Ramos (cell line): ENCODE measurements around the gene NFKB1.
"Not testable (repeated sequence)": the region's sequence is repeated elsewhere in the genome, so short reads cannot be mapped to it uniquely, and the experiment has no call there.

ENCODE experiments used
- in situ Hi-C: fragments of 300-500 bp; cut with MboI; formaldehyde crosslinking; loops from one replicate; pipeline ENCODE4 v1.14.3; 2022; ENCODE audit warnings: low sequenced_read_pairs; ENCODE audit not compliant: unreplicated experiment

NFKB1 gene

GRCh38 chr4:102593147-102593546 lies 92.0 kb downstream of the NFKB1 start:
- in situ Hi-C loops: no loop called here

GRCh38 chr4:102594000-102594399 lies 92.8 kb downstream of the NFKB1 start:
- in situ Hi-C loops: no loop called here

DNA sequence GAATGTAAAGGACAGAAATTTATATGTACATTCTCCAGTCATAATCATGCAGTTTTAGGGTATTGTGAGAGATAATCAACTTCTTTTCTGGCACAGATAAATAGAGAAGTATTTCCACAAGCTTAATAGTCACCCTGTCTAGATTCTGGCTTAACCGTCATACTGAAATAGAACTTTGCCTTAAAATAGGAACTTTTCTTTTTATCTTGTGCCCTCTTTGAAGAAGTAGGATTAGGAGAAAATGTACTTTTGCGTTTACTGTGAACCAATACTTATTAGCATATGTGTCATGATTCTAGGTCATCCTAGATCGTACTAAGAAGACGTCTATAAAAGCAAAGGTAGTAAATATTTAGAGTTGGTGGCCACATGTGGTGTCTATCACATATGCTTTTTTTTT lies 95.4 kb downstream of the NFKB1 start:
- in situ Hi-C loops: no loop called here

DNA sequence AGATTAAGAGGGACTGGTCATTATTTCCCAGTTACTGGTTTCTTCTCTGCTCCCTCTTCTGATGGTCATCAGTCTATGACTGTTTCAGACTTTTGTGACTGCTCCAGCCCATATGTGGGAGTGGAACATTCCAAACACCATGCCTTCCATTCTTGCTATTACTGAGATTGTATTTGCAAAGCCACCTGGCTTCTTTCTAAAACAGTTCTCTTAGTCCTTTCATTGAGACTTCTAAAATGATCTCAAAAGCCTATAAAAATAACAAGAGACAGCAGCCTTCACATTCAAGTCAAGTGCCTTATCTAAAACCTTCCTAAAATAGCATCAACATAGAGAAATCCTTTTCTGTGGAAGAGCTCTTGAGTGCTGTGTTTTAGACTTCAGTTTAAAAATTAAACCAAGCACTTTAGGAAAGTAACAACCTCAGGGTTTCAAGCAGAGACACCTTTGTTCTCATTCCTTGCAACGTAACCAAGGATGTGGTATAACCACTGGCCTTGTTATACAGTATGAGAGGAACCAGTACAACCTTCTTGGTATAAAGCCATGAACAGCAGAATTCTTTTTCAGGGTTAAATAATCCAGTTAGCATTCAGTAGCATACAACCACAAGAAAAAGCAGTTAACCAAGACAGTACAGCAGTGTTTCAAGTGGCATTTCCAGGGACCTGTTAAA lies 97.1 kb downstream of the NFKB1 start:
- in situ Hi-C loops: no loop called here

- in situ Hi-C loops: no loop called here
Measured at GRCh38 chr4:102598762-102599374, 97.7 kb downstream of the NFKB1 start.

DNA sequence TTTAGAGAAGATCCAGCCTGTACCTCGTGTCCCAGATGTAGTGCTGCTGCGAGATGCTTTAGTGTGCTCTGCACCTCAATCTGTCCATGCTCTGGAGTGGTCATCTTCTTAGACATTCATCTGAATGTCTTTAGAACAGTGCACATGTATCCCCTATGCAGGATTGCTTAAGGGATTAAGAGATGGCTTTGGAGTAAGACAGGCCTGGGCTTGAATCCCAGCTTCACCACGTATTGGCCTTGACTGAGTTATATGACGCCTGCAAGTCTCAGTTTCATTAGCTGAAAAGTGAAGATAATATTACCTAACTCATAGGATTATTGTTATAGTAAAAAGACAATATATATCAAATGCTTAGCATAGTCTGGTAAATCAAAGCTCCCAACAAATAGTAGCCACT lies 98.3 kb downstream of the NFKB1 start:
- in situ Hi-C loops: no loop called here

DNA sequence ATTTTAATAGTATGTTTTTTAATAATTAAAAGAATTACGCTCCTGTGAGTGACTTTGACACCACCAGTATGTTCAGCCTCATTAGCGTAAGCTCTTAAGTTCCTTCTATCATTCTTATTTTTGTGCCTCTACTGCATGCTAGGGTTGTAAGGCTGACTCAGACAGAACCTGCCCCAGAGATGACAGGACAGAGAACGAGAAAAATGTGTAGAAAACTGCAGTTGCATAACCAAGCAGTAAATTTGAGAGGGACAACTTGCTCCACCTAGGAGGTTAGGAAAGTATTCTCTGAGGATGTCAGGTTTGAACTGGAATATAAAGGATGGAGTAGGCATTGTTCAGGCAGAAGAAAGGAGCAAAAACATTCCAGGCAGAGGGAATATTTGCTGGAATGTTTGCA lies 98.7 kb downstream of the NFKB1 start:
- in situ Hi-C loops: no loop called here

GRCh38 chr4:102600689-102601088 lies 99.5 kb downstream of the NFKB1 start:
- in situ Hi-C loops: no loop called here

- in situ Hi-C loops: no loop called here
Measured at GRCh38 chr4:102601586-102602227, 100.5 kb downstream of the NFKB1 start.

DNA sequence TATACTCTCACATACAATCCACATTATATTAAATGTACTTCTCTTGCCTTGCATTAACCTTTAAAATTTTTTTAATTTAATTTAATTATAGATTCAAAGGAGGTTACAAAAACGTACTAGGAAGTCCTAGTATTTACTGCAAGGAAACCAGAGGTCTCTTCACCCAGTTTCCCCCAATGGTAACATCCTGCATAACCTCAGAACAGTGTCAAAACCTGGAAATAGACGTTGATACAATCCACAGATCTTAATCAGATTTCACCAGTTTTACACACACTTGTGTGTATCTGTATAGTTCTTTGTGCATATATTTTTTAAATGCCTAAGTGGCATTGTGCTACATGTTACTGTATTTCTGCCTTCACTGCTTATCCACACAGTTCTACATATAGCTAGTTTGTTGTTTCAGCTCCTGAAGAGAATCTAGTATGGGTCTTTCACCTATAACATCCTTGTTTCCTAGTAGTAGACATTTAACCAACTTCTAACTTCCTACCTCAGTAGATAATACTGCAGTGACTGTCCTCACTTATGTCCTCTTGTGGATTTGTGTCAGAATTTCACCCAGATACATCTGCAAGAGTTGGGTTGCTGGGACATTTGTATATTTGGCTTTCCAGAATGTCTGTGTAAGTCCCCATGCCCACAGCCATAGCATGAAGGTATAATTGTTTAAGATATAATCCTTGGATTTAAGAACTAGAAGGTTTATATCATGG lies 103.2 kb downstream of the NFKB1 start:
- in situ Hi-C loops: no loop called here

- in situ Hi-C loops: no loop called here
Measured at GRCh38 chr4:102606261-102606660, 105.1 kb downstream of the NFKB1 start.

- in situ Hi-C loops: no loop called here
Measured at GRCh38 chr4:102606846-102607450, 105.8 kb downstream of the NFKB1 start.

DNA sequence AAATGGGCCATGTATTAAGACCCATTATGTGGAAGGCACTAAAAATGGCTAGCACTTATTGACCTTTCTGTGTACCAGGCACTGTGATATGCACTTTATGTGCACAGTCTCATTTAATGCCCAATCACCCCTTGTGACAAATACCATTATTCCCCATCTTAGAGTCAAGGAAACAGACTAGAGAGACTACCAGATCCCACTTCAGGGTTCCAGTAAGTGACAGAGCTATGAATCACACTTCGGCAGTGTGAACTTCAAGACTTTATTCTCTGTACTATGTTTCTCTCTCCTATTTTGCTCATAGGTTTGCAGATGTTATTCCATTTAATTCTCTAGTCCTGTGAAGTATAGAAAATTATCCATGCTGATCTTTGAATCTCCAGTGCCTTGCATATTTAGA lies 107.0 kb downstream of the NFKB1 start:
- in situ Hi-C loops: no loop called here

DNA sequence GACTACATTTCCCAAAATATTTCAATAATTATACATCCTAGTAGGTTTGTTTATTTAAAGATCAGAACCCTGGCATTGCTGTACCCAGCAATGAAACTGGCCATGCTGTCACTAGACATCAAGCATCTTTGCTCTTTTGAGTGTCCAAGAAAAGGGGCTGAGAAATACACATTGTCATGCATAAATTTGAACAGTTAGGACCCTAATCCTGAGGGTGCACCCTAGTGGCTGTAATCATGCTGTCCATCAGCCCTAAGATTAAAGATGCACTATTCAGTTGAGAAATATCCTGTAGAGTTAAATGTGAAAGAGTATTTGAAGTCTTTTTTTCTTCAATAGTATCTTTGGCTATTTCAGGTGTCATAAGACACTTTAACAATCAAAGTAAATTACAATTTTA lies 108.8 kb downstream of the NFKB1 start:
- in situ Hi-C loops: no loop called here

DNA sequence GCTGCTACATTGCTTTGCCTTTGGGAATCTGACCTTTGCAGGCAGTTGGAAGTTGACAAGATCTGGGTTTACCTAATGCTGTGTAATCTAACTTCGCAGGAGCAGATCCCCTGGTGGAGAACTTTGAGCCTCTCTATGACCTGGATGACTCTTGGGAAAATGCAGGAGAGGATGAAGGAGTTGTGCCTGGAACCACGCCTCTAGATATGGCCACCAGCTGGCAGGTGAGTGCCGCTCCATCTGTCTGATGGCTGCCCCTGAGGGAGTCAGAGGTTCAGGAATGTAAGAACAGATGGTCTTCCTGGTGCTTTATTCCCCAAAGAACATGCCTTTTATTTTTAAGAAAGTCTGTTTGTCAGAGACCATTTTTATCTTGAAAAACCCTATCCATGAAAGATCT lies 109.3 kb downstream of the NFKB1 start:
- in situ Hi-C loops: no loop called here

DNA sequence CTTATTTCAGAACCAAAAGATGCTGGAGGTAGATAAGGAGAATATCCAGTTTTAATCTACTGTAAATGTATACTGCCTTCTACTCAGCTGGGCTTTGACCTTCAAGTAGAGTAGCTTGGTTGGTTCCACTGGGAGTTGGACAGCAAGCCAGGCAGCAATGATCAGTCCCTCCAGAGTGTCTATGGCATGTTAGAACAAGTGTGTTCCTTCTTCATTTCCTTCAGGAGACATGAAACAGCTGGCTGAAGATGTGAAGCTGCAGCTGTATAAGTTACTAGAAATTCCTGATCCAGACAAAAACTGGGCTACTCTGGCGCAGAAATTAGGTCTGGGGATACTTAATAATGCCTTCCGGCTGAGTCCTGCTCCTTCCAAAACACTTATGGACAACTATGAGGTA lies 111.1 kb downstream of the NFKB1 start:
- in situ Hi-C loops: no loop called here

DNA sequence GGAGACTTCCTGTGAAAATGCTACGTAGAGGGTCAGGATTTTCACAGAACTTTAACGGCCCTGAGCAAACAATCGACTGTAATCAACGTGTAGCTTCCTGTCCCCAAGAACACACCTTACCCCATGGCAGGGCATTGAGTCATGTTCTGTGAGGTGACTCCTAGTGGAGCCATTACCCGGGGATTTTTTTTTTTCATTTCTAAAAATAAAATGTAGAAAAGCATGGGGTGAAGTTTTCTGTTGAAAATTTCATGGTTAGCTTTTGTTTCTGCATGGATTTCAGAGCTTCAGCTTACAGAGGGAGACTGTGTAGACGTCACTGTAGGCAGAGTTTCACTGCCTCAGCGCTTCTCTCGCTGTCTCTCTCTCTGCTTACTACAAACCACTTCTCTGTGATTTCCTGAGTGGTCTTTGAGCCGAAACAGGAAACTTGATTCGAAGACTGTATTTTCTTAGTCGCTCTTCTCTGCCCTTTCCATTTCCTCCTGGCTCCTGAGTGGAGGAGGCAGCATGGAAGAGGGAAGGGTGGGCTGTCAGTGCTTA lies 111.7 kb downstream of the NFKB1 start:
- in situ Hi-C loops: no loop called here

GRCh38 chr4:102614801-102615200 lies 113.6 kb downstream of the NFKB1 start:
- in situ Hi-C loops: no loop called here

DNA sequence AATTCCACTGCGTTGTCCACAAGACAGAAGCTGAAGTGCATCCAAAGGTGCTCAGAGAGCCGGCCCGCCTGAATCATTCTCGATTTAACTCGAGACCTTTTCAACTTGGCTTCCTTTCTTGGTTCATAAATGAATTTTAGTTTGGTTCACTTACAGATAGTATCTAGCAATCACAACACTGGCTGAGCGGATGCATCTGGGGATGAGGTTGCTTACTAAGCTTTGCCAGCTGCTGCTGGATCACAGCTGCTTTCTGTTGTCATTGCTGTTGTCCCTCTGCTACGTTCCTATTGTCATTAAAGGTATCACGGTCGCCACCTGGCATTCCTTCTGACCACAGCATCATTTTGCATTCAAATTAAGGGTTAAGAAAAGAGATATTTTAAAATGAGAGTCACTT lies 115.5 kb downstream of the NFKB1 start:
- in situ Hi-C loops: no loop called here

GRCh38 chr4:102619021-102619420 lies 117.9 kb downstream of the NFKB1 start:
- in situ Hi-C loops: not testable (repeated sequence)
